ENCODE results near the gene GRID1.

The GRID1 gene

DNA sequence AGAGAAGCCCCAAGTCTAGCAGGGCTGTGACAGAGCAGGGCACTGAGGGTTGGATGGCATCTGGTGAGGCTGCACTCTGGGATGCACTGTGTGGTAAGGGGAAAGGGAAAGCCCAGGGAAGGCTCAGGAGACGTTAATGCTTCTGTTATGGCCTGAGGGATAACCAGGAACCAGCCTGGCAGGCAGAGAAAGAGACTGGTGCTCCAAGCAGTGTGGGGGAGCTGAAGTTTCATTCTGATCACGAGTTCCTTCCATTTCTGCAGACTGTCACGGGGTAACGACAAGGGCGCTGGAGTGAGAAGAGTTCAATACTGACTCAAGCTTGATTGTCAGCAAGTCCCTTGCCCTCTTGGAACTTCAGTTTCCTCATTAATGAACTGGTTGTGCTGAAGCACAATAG, 730.9 kb downstream of the GRID1 start:
- Histone ChIP-seq H3K18ac (ENCODE audit: low read depth in 1 of 2, low read length in 2 of 2) (no peak overlapping the region), H3K14ac (ENCODE audit: low read length in 2 of 2) (no peak overlapping the region), H3K4ac (ENCODE audit: low read depth in 1 of 2, low read length in 2 of 2) (no peak overlapping the region), H3K79me1 (replicated peaks; ENCODE audit: low read length, poor library complexity, severe bottlenecking) (no peaks in the 10 kb centered on the region), H2BK15ac (ENCODE audit: low read depth, poor library complexity, severe bottlenecking) (peak overlapping the region; percentile 21), H3K27me3 (ENCODE audit: control insufficient read depth in 1 of 2, insufficient read depth in 1 of 2, low read length in 2 of 2) (no peaks in the 10 kb centered on the region), H3K4me1 (ENCODE audit: control insufficient read depth, insufficient read depth, low read depth, low read length) (no peaks in the 10 kb centered on the region), H2BK120ac (ENCODE audit: low read depth, low read length) (no peak overlapping the region), H3K23ac (ENCODE audit: low read length in 2 of 2) (no peak overlapping the region), H3K4me2 (ENCODE audit: low read length, poor library complexity, severe bottlenecking) (no peak overlapping the region), H4K91ac (ENCODE audit: low read length) (no peak overlapping the region), H2AFZ (ENCODE audit: low read depth, low read length) (no peak overlapping the region), H3K9ac (ENCODE audit: low read length) (no peak overlapping the region), H2BK5ac (ENCODE audit: low read depth, low read length, poor library complexity, severe bottlenecking) (no peak overlapping the region), H3K36me3 (ENCODE audit: control insufficient read depth in 1 of 2, insufficient read depth in 2 of 2, low read depth in 1 of 2, low read length in 2 of 2) (no peaks in the 10 kb centered on the region), H3K9me3 (ENCODE audit: control insufficient read depth, low read length) (no peaks in the 10 kb centered on the region), H4K8ac (ENCODE audit: low read length) (no peak overlapping the region), H2AK5ac (ENCODE audit: low read length, severe bottlenecking) (no peak overlapping the region), H2BK12ac (ENCODE audit: low read length in 2 of 2) (no peak overlapping the region), H3K27ac (ENCODE audit: low read length, poor library complexity, severe bottlenecking) (no peak overlapping the region), H3K4me3 (ENCODE audit: insufficient read depth in 1 of 2, low read depth in 1 of 2, low read length in 2 of 2) (no peak overlapping the region)
- WGBS = 79% methylated on average over 5 of the region's 5 CpGs
- no peak for DNase-seq

DNA sequence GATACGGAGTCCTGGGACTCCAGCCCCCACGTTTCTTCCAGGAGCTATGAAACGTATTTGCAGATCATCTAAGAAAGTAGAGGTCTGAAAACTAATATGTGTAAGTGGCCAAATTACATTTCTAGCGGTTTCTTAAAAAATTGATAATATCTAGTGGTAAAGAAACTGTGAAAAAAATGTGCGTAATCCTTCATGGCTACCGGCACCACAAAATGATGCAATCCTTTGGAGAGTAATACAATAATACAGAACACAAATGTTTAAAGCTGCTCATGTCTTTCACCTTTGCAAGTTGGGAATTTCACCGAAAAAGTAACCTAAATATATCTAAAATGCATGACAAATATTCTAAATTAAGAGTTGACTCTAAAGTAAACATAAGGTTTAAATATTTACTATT, 742.1 kb downstream of the GRID1 start:
- 90% methylated on average over 7 of the region's 7 CpGs for WGBS
- H3K79me1 ChIP-seq (replicated peaks; ENCODE audit: low read length, poor library complexity, severe bottlenecking) = no peaks in the 10 kb centered on the region
- no peak overlapping the region for H3K14ac ChIP-seq (ENCODE audit: low read length in 2 of 2)
- no peak overlapping the region for H3K4ac ChIP-seq (ENCODE audit: low read depth in 1 of 2, low read length in 2 of 2)
- no peak overlapping the region for H2BK5ac ChIP-seq (ENCODE audit: low read depth, low read length, poor library complexity, severe bottlenecking)
- no peak overlapping the region for H2BK120ac ChIP-seq (ENCODE audit: low read depth, low read length)
- no peak overlapping the region for H3K9ac ChIP-seq (ENCODE audit: low read length)
- no peak overlapping the region for H2AFZ ChIP-seq (ENCODE audit: low read depth, low read length)
- no peak for DNase-seq
- no peak overlapping the region for H2BK15ac ChIP-seq (ENCODE audit: low read depth, poor library complexity, severe bottlenecking)
- H2BK12ac ChIP-seq (ENCODE audit: low read length in 2 of 2) = no peak overlapping the region
- no peak overlapping the region for H3K18ac ChIP-seq (ENCODE audit: low read depth in 1 of 2, low read length in 2 of 2)
- no peak overlapping the region for H3K4me2 ChIP-seq (ENCODE audit: low read length, poor library complexity, severe bottlenecking)
- H4K8ac ChIP-seq (ENCODE audit: low read length) = no peak overlapping the region
- no peak overlapping the region for H2AK5ac ChIP-seq (ENCODE audit: low read length, severe bottlenecking)
- no peaks in the 10 kb centered on the region for H3K4me1 ChIP-seq (ENCODE audit: control insufficient read depth, insufficient read depth, low read depth, low read length)
- no peaks in the 10 kb centered on the region for H3K27me3 ChIP-seq (ENCODE audit: control insufficient read depth in 1 of 2, insufficient read depth in 1 of 2, low read length in 2 of 2)
- H4K91ac ChIP-seq (ENCODE audit: low read length) = no peak overlapping the region
- no peaks in the 10 kb centered on the region for H3K9me3 ChIP-seq (ENCODE audit: control insufficient read depth, low read length)
- H3K23ac ChIP-seq (ENCODE audit: low read length in 2 of 2) = no peak overlapping the region
- H3K4me3 ChIP-seq (ENCODE audit: insufficient read depth in 1 of 2, low read depth in 1 of 2, low read length in 2 of 2) = no peak overlapping the region
- no peaks in the 10 kb centered on the region for H3K36me3 ChIP-seq (ENCODE audit: control insufficient read depth in 1 of 2, insufficient read depth in 2 of 2, low read depth in 1 of 2, low read length in 2 of 2)
- no peak overlapping the region for H3K27ac ChIP-seq (ENCODE audit: low read length, poor library complexity, severe bottlenecking)

DNA sequence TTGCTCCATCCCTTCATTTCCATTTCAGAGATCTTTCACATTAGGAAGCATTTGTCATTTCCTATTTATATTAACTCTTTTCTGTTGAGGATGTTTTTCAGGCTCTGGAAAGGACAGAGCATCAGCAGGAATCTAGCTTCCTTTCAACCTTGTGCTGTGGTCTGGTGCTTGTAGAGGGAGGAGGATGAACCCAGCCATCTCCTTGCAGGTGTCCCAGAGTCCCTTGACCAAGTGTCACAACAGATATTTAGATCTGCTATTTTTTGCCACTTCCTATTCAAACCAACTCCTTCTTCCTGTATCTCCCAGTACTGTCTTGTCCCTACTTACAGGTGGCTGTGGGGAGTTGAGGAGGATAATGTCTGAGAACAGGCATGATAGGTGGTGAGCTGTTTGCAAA, 742.8 kb downstream of the GRID1 start:
- H2AK5ac ChIP-seq (ENCODE audit: low read length, severe bottlenecking) = no peak overlapping the region
- H3K4me3 ChIP-seq (ENCODE audit: insufficient read depth in 1 of 2, low read depth in 1 of 2, low read length in 2 of 2) = no peak overlapping the region
- no peak overlapping the region for H3K27ac ChIP-seq (ENCODE audit: low read length, poor library complexity, severe bottlenecking)
- H3K4me2 ChIP-seq (ENCODE audit: low read length, poor library complexity, severe bottlenecking) = no peak overlapping the region
- H3K36me3 ChIP-seq (ENCODE audit: control insufficient read depth in 1 of 2, insufficient read depth in 2 of 2, low read depth in 1 of 2, low read length in 2 of 2) = no peaks in the 10 kb centered on the region
- no peaks in the 10 kb centered on the region for H3K27me3 ChIP-seq (ENCODE audit: control insufficient read depth in 1 of 2, insufficient read depth in 1 of 2, low read length in 2 of 2)
- H3K79me1 ChIP-seq (replicated peaks; ENCODE audit: low read length, poor library complexity, severe bottlenecking) = no peaks in the 10 kb centered on the region
- H3K14ac ChIP-seq (ENCODE audit: low read length in 2 of 2) = no peak overlapping the region
- H2BK5ac ChIP-seq (ENCODE audit: low read depth, low read length, poor library complexity, severe bottlenecking) = no peak overlapping the region
- H4K8ac ChIP-seq (ENCODE audit: low read length) = no peak overlapping the region
- no peak overlapping the region for H3K18ac ChIP-seq (ENCODE audit: low read depth in 1 of 2, low read length in 2 of 2)
- H3K4ac ChIP-seq (ENCODE audit: low read depth in 1 of 2, low read length in 2 of 2) = no peak overlapping the region
- no peak overlapping the region for H2BK15ac ChIP-seq (ENCODE audit: low read depth, poor library complexity, severe bottlenecking)
- H3K9ac ChIP-seq (ENCODE audit: low read length) = no peak overlapping the region
- H3K9me3 ChIP-seq (ENCODE audit: control insufficient read depth, low read length) = no peaks in the 10 kb centered on the region
- no peak overlapping the region for H2AFZ ChIP-seq (ENCODE audit: low read depth, low read length)
- no peak for DNase-seq
- no peak overlapping the region for H2BK12ac ChIP-seq (ENCODE audit: low read length in 2 of 2)
- no peaks in the 10 kb centered on the region for H3K4me1 ChIP-seq (ENCODE audit: control insufficient read depth, insufficient read depth, low read depth, low read length)
- no peak overlapping the region for H3K23ac ChIP-seq (ENCODE audit: low read length in 2 of 2)
- no peak overlapping the region for H2BK120ac ChIP-seq (ENCODE audit: low read depth, low read length)
- no peak overlapping the region for H4K91ac ChIP-seq (ENCODE audit: low read length)

DNA sequence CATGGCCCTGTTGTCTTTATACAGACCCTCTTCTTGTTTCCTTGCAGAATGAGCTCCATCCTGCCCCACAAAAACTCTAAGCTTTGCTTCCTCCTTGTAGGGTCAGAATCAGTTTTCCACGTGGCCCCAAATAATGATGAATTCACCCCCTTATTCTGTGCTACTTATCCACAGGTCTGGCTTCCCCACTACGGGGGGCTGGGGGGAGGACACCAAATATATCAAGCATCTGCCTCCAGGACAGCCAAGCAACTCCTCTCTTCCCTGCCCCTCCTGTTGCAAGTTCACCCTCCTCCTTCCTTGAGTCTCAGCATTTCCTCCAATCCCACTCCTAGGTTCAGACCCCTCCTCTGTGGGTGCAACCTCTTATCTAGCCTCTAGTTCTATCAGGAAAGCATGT, 743.3 kb downstream of the GRID1 start:
- Histone ChIP-seq H3K4me2 (ENCODE audit: low read length, poor library complexity, severe bottlenecking) (no peak overlapping the region), H3K14ac (ENCODE audit: low read length in 2 of 2) (no peak overlapping the region), H2AK5ac (ENCODE audit: low read length, severe bottlenecking) (no peak overlapping the region), H4K8ac (ENCODE audit: low read length) (no peak overlapping the region), H3K36me3 (ENCODE audit: control insufficient read depth in 1 of 2, insufficient read depth in 2 of 2, low read depth in 1 of 2, low read length in 2 of 2) (no peaks in the 10 kb centered on the region), H3K27ac (ENCODE audit: low read length, poor library complexity, severe bottlenecking) (no peak overlapping the region), H2BK120ac (ENCODE audit: low read depth, low read length) (no peak overlapping the region), H4K91ac (ENCODE audit: low read length) (no peak overlapping the region), H3K23ac (ENCODE audit: low read length in 2 of 2) (no peak overlapping the region), H2AFZ (ENCODE audit: low read depth, low read length) (no peak overlapping the region), H3K9me3 (ENCODE audit: control insufficient read depth, low read length) (no peaks in the 10 kb centered on the region), H2BK12ac (ENCODE audit: low read length in 2 of 2) (no peak overlapping the region), H3K9ac (ENCODE audit: low read length) (no peak overlapping the region), H3K18ac (ENCODE audit: low read depth in 1 of 2, low read length in 2 of 2) (no peak overlapping the region), H3K4me3 (ENCODE audit: insufficient read depth in 1 of 2, low read depth in 1 of 2, low read length in 2 of 2) (no peak overlapping the region), H3K4me1 (ENCODE audit: control insufficient read depth, insufficient read depth, low read depth, low read length) (no peaks in the 10 kb centered on the region), H3K4ac (ENCODE audit: low read depth in 1 of 2, low read length in 2 of 2) (no peak overlapping the region), H2BK15ac (ENCODE audit: low read depth, poor library complexity, severe bottlenecking) (no peak overlapping the region), H2BK5ac (ENCODE audit: low read depth, low read length, poor library complexity, severe bottlenecking) (no peak overlapping the region), H3K27me3 (ENCODE audit: control insufficient read depth in 1 of 2, insufficient read depth in 1 of 2, low read length in 2 of 2) (no peaks in the 10 kb centered on the region), H3K79me1 (replicated peaks; ENCODE audit: low read length, poor library complexity, severe bottlenecking) (no peaks in the 10 kb centered on the region)
- whole genome bisulfite sequencing = 78% methylated on average over 2 of the region's 2 CpGs
- no peak for DNase-seq

Measured in mesenchymal stem cell (in vitro differentiated cells and primary cell).